Measurements from ENCODE around the gene RNF4.

Gene RNF4

GRCh38 chr4:2494992-2495391, 26.1 kb downstream of the RNF4 start:
- peaks cover 8% of the 10 kb centered on the region for H3K4me1 ChIP-seq (ENCODE audit: insufficient read depth, low read length, severe bottlenecking)
- H3K36me3 ChIP-seq (ENCODE audit: insufficient read depth, low read length) = peaks cover 58% of the 10 kb centered on the region

GRCh38 chr4:2497324-2497723, 28.4 kb downstream of the RNF4 start:
- H3K9ac ChIP-seq (ENCODE audit: low read length) = no peak overlapping the region
- no peak overlapping the region for H3K4me3 ChIP-seq (ENCODE audit: low read depth, low read length, poor library complexity, severe bottlenecking)
- H3K27me3 ChIP-seq (ENCODE audit: insufficient read depth, low read length) = no peaks in the 10 kb centered on the region
- no peak overlapping the region for H2AFZ ChIP-seq (ENCODE audit: low read length)
- no peak overlapping the region for H3K4me2 ChIP-seq (ENCODE audit: low read length)
- no peak overlapping the region for H3K27ac ChIP-seq (ENCODE audit: low read depth, low read length, poor library complexity, severe bottlenecking)
- peaks cover 8% of the 10 kb centered on the region for H3K4me1 ChIP-seq (ENCODE audit: insufficient read depth, low read length, severe bottlenecking)
- no peaks in the 10 kb centered on the region for H3K9me3 ChIP-seq (ENCODE audit: low read length)
- no peaks in the 10 kb centered on the region for H3K79me2 ChIP-seq (ENCODE audit: insufficient read depth, low read length)
- TF ChIP-seq, protein P1, sequence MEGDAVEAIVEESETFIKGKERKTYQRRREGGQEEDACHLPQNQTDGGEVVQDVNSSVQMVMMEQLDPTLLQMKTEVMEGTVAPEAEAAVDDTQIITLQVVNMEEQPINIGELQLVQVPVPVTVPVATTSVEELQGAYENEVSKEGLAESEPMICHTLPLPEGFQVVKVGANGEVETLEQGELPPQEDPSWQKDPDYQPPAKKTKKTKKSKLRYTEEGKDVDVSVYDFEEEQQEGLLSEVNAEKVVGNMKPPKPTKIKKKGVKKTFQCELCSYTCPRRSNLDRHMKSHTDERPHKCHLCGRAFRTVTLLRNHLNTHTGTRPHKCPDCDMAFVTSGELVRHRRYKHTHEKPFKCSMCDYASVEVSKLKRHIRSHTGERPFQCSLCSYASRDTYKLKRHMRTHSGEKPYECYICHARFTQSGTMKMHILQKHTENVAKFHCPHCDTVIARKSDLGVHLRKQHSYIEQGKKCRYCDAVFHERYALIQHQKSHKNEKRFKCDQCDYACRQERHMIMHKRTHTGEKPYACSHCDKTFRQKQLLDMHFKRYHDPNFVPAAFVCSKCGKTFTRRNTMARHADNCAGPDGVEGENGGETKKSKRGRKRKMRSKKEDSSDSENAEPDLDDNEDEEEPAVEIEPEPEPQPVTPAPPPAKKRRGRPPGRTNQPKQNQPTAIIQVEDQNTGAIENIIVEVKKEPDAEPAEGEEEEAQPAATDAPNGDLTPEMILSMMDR (IDR thresholded peaks at IDR 0.05; ENCODE audit: low read length) = no peak
- TF ChIP-seq EZH2 (IDR thresholded peaks at IDR 0.05; ENCODE audit: borderline replicate concordance, low read length) = no peak
- no peaks in the 10 kb centered on the region for H3F3A ChIP-seq (ENCODE audit: insufficient read depth, low read length)
- H3K36me3 ChIP-seq (ENCODE audit: insufficient read depth, low read length) = peaks cover 64% of the 10 kb centered on the region
- H3K9me2 ChIP-seq (ENCODE audit: low read depth, low read length) = no peaks in the 10 kb centered on the region
- H4K20me1 ChIP-seq (ENCODE audit: insufficient read depth, low read length) = no peaks in the 10 kb centered on the region

More at GRCh38 chr4:2494992-2495391, 26.1 kb downstream of the RNF4 start:
- Histone ChIP-seq H2AFZ (ENCODE audit: low read length) (no peak overlapping the region), H3K79me2 (ENCODE audit: insufficient read depth, low read length) (0 out of 2 replicates have a peak, but pooled peaks cover 6% of the 10 kb centered on the region), H3K27ac (ENCODE audit: low read depth, low read length, poor library complexity, severe bottlenecking) (no peak overlapping the region), H3K4me3 (ENCODE audit: low read depth, low read length, poor library complexity, severe bottlenecking) (no peak overlapping the region), H3F3A (ENCODE audit: insufficient read depth, low read length) (no peaks in the 10 kb centered on the region), H4K20me1 (ENCODE audit: insufficient read depth, low read length) (no peaks in the 10 kb centered on the region), H3K9me3 (ENCODE audit: low read length) (no peaks in the 10 kb centered on the region), H3K27me3 (ENCODE audit: insufficient read depth, low read length) (no peaks in the 10 kb centered on the region), H3K4me2 (ENCODE audit: low read length) (no peak overlapping the region), H3K9ac (ENCODE audit: low read length) (no peak overlapping the region), H3K9me2 (ENCODE audit: low read depth, low read length) (no peaks in the 10 kb centered on the region)
- no peak for TF ChIP-seq EZH2 (IDR thresholded peaks at IDR 0.05; ENCODE audit: borderline replicate concordance, low read length)
- TF ChIP-seq, protein P1 (IDR thresholded peaks at IDR 0.05; ENCODE audit: low read length) = no peak

DNA sequence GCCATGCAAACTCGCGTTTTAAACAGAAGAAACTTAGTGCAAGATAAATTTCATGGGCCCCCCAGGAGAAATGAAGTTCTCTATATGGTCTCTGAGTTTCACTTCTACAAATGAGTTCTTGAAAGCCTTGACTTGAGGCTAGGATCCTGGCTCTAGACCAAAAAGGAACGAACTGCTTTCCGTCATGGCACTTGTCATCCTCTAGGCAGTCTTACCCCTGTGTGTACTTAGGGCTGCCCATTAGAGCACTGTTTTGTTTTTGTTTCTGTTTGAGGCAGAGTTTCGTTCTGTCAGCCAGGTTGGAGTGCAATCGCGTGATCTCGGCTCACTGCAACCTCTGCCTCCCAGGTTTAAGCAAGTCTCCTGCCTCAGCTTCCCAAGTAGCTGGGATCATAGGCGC, 29.0 kb downstream of the RNF4 start:
- H3K4me1 ChIP-seq (ENCODE audit: insufficient read depth, low read length, severe bottlenecking) = peaks cover 8% of the 10 kb centered on the region
- H3K27me3 ChIP-seq (ENCODE audit: insufficient read depth, low read length) = no peaks in the 10 kb centered on the region
- H3K9ac ChIP-seq (ENCODE audit: low read length) = no peak overlapping the region
- H3F3A ChIP-seq (ENCODE audit: insufficient read depth, low read length) = no peaks in the 10 kb centered on the region
- H4K20me1 ChIP-seq (ENCODE audit: insufficient read depth, low read length) = no peaks in the 10 kb centered on the region
- TF ChIP-seq, protein P1 (IDR thresholded peaks at IDR 0.05; ENCODE audit: low read length) = no peak
- TF ChIP-seq EZH2 (IDR thresholded peaks at IDR 0.05; ENCODE audit: borderline replicate concordance, low read length) = no peak
- no peaks in the 10 kb centered on the region for H3K9me2 ChIP-seq (ENCODE audit: low read depth, low read length)
- H3K9me3 ChIP-seq (ENCODE audit: low read length) = no peaks in the 10 kb centered on the region
- no peaks in the 10 kb centered on the region for H3K79me2 ChIP-seq (ENCODE audit: insufficient read depth, low read length)
- H3K36me3 ChIP-seq (ENCODE audit: insufficient read depth, low read length) = peaks cover 60% of the 10 kb centered on the region
- no peak overlapping the region for H3K27ac ChIP-seq (ENCODE audit: low read depth, low read length, poor library complexity, severe bottlenecking)
- H3K4me3 ChIP-seq (ENCODE audit: low read depth, low read length, poor library complexity, severe bottlenecking) = no peak overlapping the region
- no peak overlapping the region for H2AFZ ChIP-seq (ENCODE audit: low read length)
- H3K4me2 ChIP-seq (ENCODE audit: low read length) = no peak overlapping the region
